Hindlimb muscle (tissue), 1 donor: ENCODE results near the gene GRHL1. TPM values are rescaled to one million over a fixed set of nuclear protein-coding genes. Genes with fewer than 3 reads are reported as not detected.

ENCODE experiments used
- DNase-seq: peaks from one replicate; pipeline ENCODE4 v3.0.0-alpha.2; 2013
- polyA plus RNA-seq: library from polyadenylated mRNA; unstranded; fragments of 120-200 nt; gene quantifications from one replicate; pipeline ENCODE4 v1.2.1, GENCODE V29; 2013; ENCODE audit not compliant: insufficient read length

The GRHL1 gene
- polyA plus RNA-seq, 1 donor: 1.9 TPM

- no peak for DNase-seq
Observed at GRCh38 chr2:9949239-9949991, 2.1 kb upstream of the GRHL1 start.

- no peak for DNase-seq
Observed at GRCh38 chr2:9949992-9950520, 1.4 kb upstream of the GRHL1 start.

GRCh38 chr2:9950521-9951271, 797 bp upstream of the GRHL1 start:
- peak; percentile 46 for DNase-seq

GRCh38 chr2:9951272-9951521, 296 bp upstream of the GRHL1 start:
- DNase-seq: no peak

- DNase-seq: no peak
Observed at GRCh38 chr2:9952286-9952737, 819 bp downstream of the GRHL1 start.

- DNase-seq: no peak
Observed at GRCh38 chr2:9952856-9953503, 1.5 kb downstream of the GRHL1 start.

GRCh38 chr2:9954136-9954535, 2.6 kb downstream of the GRHL1 start:
- DNase-seq: no peak

- DNase-seq: no peak
Observed at GRCh38 chr2:9958057-9958456, 6.6 kb downstream of the GRHL1 start.

- DNase-seq: no peak
Observed at GRCh38 chr2:9959262-9959661, 7.8 kb downstream of the GRHL1 start.

GRCh38 chr2:9961013-9961412, 9.5 kb downstream of the GRHL1 start:
- no peak for DNase-seq

- DNase-seq: no peak
Observed at GRCh38 chr2:9964334-9964980, 13.0 kb downstream of the GRHL1 start.

- DNase-seq: no peak
Observed at GRCh38 chr2:9965119-9965822, 13.8 kb downstream of the GRHL1 start.

- no peak for DNase-seq
Observed at GRCh38 chr2:9966491-9967022, 15.1 kb downstream of the GRHL1 start.

- no peak for DNase-seq
Observed at GRCh38 chr2:9967053-9967775, 15.7 kb downstream of the GRHL1 start.

- no peak for DNase-seq
Observed at GRCh38 chr2:9968553-9969497, 17.3 kb downstream of the GRHL1 start.

- peak; percentile 45 for DNase-seq
Observed at GRCh38 chr2:9970200-9971044, 18.9 kb downstream of the GRHL1 start.

- DNase-seq: no peak
Observed at GRCh38 chr2:9971105-9971818, 19.8 kb downstream of the GRHL1 start.

- DNase-seq: no peak
Observed at GRCh38 chr2:9971890-9972289, 20.4 kb downstream of the GRHL1 start.
